Measurements from ENCODE around the gene SUFU. TPM values are rescaled to one million over a fixed set of nuclear protein-coding genes. Genes with fewer than 3 reads are reported as not detected.
A peak's percentile ranks its signal among the peaks of the same experiment; 100 is the strongest.

The SUFU gene
- total RNA-seq, 2 experiments from 2014 or later, result 9.8 to 12.9 TPM

GRCh38 chr10:102648269-102648888 is 144.6 kb downstream of the SUFU start:
- ATAC-seq (no peak), DNase-seq (no peak)
- H3K4me3 Mint-ChIP-seq, result peak overlapping the region; percentile 94
- no peaks in the 10 kb centered on the region for H3K27me3 Mint-ChIP-seq
- peak overlapping the region; percentile 98 for H3K27ac Mint-ChIP-seq
- CTCF ChIA-PET, result interaction anchor here (0.9 to 4.5 kb wide), 5 partner anchors 13 to 65 kb away, joined by 3 to 26 read pairs (median 3); no protein-coding TSS in a partner anchor
- H3K4me1 Mint-ChIP-seq, result peaks cover 69% of the 10 kb centered on the region
- peaks cover 27% of the 10 kb centered on the region for H3K36me3 Mint-ChIP-seq
- H3K9me3 Mint-ChIP-seq (ENCODE audit: low read depth), result no peaks in the 10 kb centered on the region

DNA sequence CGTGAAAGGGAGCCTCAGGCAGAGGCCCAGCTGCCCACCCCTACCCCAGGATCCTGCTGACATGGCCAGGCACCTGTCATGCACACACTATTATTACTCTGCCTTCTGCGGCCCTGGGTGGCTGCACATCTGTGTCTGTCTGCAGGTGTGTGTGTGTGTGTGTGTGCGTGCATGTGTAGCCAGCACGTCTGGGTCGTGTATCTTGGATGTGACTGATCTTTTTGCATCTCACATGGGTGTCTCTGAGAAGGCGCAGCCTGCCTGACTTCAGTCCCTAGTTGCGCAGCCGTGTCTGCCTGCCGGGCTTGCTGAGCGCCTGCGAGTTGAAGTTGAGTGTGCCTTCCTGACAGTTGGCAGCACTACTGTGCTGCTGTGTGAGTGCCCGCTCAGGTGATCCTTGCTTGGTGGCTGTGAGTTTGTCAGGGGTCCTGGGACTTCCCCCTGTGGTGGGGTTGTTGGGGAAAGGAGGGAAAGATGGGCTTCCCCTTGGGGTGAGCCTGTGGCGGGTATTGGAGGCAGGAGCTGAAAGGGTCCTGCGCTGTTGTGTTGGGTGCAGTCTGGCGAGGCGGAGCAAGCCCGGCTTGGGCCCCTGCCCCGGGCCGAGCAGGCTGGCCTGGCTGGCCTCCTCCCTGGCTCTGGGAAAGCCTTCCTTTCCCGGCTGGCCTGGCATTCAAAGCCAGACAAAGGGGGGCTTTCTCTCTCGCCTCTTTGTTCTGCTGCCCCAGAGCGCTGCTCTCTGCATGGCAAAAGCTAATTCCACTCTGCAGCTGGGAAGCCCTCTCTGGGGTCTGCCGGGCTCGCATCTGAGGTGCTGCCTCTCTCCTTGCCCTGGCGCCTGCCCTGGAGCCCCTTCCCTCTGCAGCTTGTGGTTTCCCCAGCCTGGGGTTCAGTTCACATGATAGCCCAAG is 145.4 kb downstream of the SUFU start:
- H3K36me3 Mint-ChIP-seq, result peaks cover 31% of the 10 kb centered on the region
- H3K9me3 Mint-ChIP-seq (ENCODE audit: low read depth), result no peaks in the 10 kb centered on the region
- DNase-seq (peak; percentile 70), ATAC-seq (no peak)
- H3K4me3 Mint-ChIP-seq, result peak overlapping the region; percentile 94
- CTCF ChIA-PET, result interaction anchor here (0.9 to 2.7 kb wide), 8 partner anchors 11 to 75 kb away, joined by 3 to 12 read pairs (median 3); partner anchors contain the start of genes ARL3 and SFXN2
- H3K27me3 Mint-ChIP-seq, result no peaks in the 10 kb centered on the region
- peaks cover 75% of the 10 kb centered on the region for H3K4me1 Mint-ChIP-seq
- peak overlapping the region; percentile 98 for H3K27ac Mint-ChIP-seq

GRCh38 chr10:102649797-102650654 is 146.3 kb downstream of the SUFU start:
- ATAC-seq, result no peak
- H3K27ac Mint-ChIP-seq, result peak overlapping the region; percentile 98
- DNase-seq, result no peak
- CTCF ChIA-PET, result interaction anchor here (0.6 to 3.4 kb wide), 10 partner anchors 9 to 74 kb away, joined by 3 to 16 read pairs (median 3); partner anchors contain the start of genes ARL3 and SFXN2
- no peaks in the 10 kb centered on the region for H3K27me3 Mint-ChIP-seq
- peaks cover 33% of the 10 kb centered on the region for H3K36me3 Mint-ChIP-seq
- peak overlapping the region; percentile 94 for H3K4me3 Mint-ChIP-seq
- H3K4me1 Mint-ChIP-seq, result peaks cover 80% of the 10 kb centered on the region
- no peaks in the 10 kb centered on the region for H3K9me3 Mint-ChIP-seq (ENCODE audit: low read depth)

DNA sequence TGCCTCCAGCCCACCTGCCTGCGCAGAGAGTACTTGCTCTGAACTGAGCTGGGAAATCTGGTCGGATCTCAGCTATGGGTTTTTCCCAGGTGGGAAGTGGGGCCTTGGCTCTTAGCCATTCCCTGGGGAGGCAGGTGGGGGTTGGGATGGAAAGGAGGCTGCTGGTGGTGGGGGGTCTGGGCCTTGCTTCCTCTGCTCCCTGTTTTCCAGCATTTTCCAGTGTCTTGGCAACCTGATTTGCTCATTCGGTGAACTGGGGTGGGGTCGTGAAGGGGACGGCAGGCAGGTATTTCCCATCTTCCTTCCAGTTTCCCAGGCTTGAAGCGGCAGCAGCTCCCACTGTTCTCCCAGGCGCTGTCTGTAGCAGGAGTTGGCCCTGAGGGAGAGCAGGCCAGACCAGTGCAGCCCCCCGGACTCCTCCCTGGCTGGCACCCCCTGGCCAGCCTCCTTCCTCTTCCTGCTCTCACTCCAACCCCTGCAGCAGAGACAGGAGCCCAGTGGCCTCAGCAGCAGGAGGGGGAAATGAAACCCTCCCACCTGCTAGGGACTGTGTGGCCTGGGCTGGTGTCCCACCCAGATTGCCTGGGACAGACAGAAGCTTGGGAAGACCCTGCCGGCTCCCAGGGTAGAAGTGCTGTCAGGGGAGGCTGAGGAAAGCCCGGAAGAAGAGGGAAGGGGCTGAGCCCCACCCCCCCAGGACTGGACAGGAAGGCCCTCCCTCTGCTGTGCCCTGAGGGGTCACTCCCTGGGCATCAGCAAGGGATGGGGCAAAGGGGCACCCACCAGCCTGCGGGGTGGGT is 147.1 kb downstream of the SUFU start:
- ATAC-seq (no peak), DNase-seq (no peak)
- Mint-ChIP-seq H3K27me3 (no peaks in the 10 kb centered on the region), H3K4me3 (peak overlapping the region; percentile 54), H3K4me1 (peaks cover 86% of the 10 kb centered on the region), H3K27ac (peak overlapping the region; percentile 93), H3K9me3 (ENCODE audit: low read depth) (no peaks in the 10 kb centered on the region), H3K36me3 (peaks cover 33% of the 10 kb centered on the region)
- CTCF ChIA-PET, result interaction anchor here (0.6 to 3.4 kb wide), 7 partner anchors 8 to 63 kb away, joined by 3 to 16 read pairs (median 3); no protein-coding TSS in a partner anchor

DNA sequence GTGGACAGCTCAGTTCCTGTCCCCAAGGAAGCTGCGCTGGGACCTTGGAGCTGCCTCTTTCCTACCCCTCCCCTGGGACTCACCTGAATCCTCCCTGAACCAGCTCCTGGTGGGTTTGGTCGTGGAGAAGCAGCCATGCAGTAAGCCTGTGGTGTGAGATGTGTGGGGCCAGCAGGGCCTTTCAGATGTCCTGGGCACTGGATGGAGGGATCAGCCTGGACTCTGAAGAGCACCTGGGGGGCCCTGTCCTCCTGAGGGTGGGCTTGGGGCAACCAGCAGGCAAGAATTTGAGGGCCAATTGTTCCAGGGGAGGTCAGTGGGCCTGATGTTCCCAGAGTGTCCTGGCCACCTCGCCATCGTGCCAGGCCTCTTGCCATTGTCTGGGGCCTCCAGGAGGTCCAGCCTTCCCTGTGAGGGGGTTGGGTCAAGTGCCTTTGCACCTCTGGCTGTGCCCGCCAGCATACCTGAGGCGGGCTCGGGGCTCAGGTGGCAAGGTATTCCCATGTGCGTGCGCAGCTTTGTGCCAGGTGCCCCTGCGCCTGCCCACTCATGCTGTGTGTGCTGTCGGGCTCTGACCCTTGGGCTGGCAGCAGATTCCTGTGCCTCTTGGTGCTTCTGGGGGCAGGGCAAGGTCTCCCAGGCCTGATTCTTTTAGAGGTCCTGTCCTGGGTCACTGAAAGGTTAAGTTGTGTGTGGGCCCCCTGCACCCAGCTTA is 147.8 kb downstream of the SUFU start:
- DNase-seq, result no peak
- no peak for ATAC-seq
- Mint-ChIP-seq H3K27me3 (no peaks in the 10 kb centered on the region), H3K9me3 (ENCODE audit: low read depth) (no peaks in the 10 kb centered on the region), H3K4me3 (peak overlapping the region; percentile 54), H3K36me3 (peaks cover 32% of the 10 kb centered on the region), H3K27ac (peak overlapping the region; percentile 93), H3K4me1 (peaks cover 82% of the 10 kb centered on the region)
- CTCF ChIA-PET, result interaction anchor here (1.0 to 3.4 kb wide), 5 partner anchors 10 to 62 kb away, joined by 3 to 16 read pairs (median 5); no protein-coding TSS in a partner anchor

- Mint-ChIP-seq H3K4me1 (peaks cover 79% of the 10 kb centered on the region), H3K9me3 (ENCODE audit: low read depth) (no peaks in the 10 kb centered on the region), H3K36me3 (peaks cover 35% of the 10 kb centered on the region), H3K4me3 (peak overlapping the region; percentile 54), H3K27me3 (no peaks in the 10 kb centered on the region), H3K27ac (peak overlapping the region; percentile 93)
- peak; percentile 64 for DNase-seq
- peak; percentile 48 for ATAC-seq
- CTCF ChIA-PET, result interaction anchor here (1.0 to 3.4 kb wide), 4 partner anchors 9 to 61 kb away, joined by 3 to 16 read pairs (median 4); no protein-coding TSS in a partner anchor
Measured at GRCh38 chr10:102652170-102652916, 148.6 kb downstream of the SUFU start.

DNA sequence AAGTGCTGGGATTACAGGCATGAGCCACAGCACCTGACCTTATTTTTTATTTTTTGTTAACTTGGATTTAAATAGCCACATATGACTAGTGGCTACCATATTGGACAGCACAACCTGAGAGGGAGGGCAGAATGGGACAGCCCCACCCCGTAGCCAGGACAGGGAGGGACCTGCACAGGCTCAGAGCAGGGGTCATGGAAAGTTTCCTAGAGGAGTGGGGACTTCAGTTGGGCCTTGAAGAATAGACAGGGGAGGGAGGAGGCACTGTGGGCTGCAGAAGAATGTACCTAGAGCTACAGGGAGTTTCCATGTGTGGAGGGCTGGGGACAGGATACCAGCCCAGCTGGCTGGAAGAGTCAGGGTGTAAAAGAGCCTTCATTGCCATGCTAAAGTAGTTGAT is 149.3 kb downstream of the SUFU start:
- peaks cover 40% of the 10 kb centered on the region for H3K36me3 Mint-ChIP-seq
- peak overlapping the region; percentile 93 for H3K27ac Mint-ChIP-seq
- ATAC-seq (no peak), DNase-seq (no peak)
- no peaks in the 10 kb centered on the region for H3K9me3 Mint-ChIP-seq (ENCODE audit: low read depth)
- H3K27me3 Mint-ChIP-seq, result no peaks in the 10 kb centered on the region
- peaks cover 79% of the 10 kb centered on the region for H3K4me1 Mint-ChIP-seq
- CTCF ChIA-PET, result interaction anchor here (1.3 to 3.4 kb wide), 2 partner anchors 8 to 17 kb away, joined by 6 to 16 read pairs; no protein-coding TSS in a partner anchor
- no peak overlapping the region for H3K4me3 Mint-ChIP-seq

DNA sequence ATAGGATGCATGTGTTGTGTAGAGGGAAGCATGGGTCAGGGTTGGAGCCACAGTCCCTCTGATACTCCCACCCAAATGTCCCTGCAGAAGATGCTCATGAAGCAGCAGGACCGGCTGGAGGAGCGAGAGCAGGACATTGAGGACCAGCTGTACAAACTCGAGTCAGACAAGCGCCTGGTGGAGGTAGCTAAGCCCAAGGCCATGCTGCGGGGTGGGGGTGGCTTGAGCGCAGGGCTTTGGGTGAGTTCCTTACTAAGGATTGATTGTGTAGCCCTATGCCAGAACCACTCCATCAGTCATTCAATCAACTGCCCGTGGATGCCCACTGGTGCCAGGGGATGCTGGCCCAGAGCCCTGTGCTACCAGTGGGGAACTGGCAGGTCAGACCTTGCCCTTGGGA is 150.8 kb downstream of the SUFU start:
- no peak overlapping the region for H3K4me3 Mint-ChIP-seq
- DNase-seq (no peak), ATAC-seq (no peak)
- no peaks in the 10 kb centered on the region for H3K27me3 Mint-ChIP-seq
- H3K4me1 Mint-ChIP-seq, result peaks cover 75% of the 10 kb centered on the region
- peaks cover 39% of the 10 kb centered on the region for H3K36me3 Mint-ChIP-seq
- H3K9me3 Mint-ChIP-seq (ENCODE audit: low read depth), result no peaks in the 10 kb centered on the region
- peak overlapping the region; percentile 32 for H3K27ac Mint-ChIP-seq
- CTCF ChIA-PET, result interaction anchor here (1.0 kb wide), 1 partner anchor 9 kb away, joined by 3 read pairs; no protein-coding TSS in a partner anchor

DNA sequence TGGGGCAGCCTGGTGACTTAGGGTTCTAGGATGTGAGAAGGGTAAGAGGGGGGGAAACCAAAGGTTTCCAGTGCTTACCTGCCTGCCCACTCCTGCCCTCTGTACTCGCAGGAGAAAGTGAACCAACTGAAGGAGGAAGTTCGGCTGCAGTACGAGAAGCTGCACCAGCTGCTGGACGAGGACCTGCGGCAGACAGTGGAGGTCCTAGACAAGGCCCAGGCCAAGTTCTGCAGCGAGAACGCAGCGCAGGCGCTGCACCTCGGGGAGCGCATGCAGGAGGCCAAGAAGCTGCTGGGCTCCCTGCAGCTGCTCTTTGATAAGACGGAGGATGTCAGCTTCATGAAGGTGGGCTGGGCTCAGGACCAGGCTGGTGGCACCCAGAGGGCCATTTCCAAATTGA is 151.2 kb downstream of the SUFU start:
- CTCF ChIA-PET, result interaction anchor here (2.0 to 7.1 kb wide), 2 partner anchors 9 to 10 kb away, joined by 5 to 50 read pairs; partner anchors contain the start of gene TRIM8
- H3K4me1 Mint-ChIP-seq, result peaks cover 76% of the 10 kb centered on the region
- no peak for ATAC-seq

DNA sequence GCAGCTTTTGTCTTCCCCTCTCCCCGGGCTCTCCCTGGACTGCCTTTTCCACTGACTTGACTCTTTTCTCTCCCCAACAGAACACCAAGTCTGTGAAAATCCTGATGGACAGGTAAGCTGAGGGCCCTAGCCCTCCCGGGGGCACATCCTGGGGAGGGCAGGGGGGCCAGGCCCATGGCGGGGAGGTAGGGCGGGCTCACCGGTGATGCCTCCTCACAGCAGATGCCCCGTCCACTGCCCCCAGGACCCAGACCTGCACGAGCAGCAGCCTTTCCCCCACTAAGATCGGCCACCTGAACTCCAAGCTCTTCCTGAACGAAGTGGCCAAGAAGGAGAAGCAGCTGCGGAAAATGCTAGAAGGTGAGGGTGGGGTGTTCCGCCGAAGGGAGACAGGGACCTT is 152.3 kb downstream of the SUFU start:
- Mint-ChIP-seq H3K9me3 (ENCODE audit: low read depth) (no peaks in the 10 kb centered on the region), H3K4me3 (no peak overlapping the region), H3K27ac (no peak overlapping the region), H3K27me3 (no peaks in the 10 kb centered on the region), H3K4me1 (peaks cover 76% of the 10 kb centered on the region), H3K36me3 (peaks cover 39% of the 10 kb centered on the region)
- ATAC-seq (no peak), DNase-seq (no peak)
- CTCF ChIA-PET, result interaction anchor here (2.0 to 7.1 kb wide), 2 partner anchors 9 to 11 kb away, joined by 5 to 50 read pairs; partner anchors contain the start of gene TRIM8

More for the DNA sequence above, 151.2 kb downstream of the SUFU start:
- no peaks in the 10 kb centered on the region for H3K9me3 Mint-ChIP-seq (ENCODE audit: low read depth)
- peak overlapping the region; percentile 32 for H3K27ac Mint-ChIP-seq
- no peak for DNase-seq
- H3K4me3 Mint-ChIP-seq, result no peak overlapping the region
- H3K36me3 Mint-ChIP-seq, result peaks cover 39% of the 10 kb centered on the region
- H3K27me3 Mint-ChIP-seq, result no peaks in the 10 kb centered on the region
